Measurements from ENCODE around the gene HOXA5.

DNA sequence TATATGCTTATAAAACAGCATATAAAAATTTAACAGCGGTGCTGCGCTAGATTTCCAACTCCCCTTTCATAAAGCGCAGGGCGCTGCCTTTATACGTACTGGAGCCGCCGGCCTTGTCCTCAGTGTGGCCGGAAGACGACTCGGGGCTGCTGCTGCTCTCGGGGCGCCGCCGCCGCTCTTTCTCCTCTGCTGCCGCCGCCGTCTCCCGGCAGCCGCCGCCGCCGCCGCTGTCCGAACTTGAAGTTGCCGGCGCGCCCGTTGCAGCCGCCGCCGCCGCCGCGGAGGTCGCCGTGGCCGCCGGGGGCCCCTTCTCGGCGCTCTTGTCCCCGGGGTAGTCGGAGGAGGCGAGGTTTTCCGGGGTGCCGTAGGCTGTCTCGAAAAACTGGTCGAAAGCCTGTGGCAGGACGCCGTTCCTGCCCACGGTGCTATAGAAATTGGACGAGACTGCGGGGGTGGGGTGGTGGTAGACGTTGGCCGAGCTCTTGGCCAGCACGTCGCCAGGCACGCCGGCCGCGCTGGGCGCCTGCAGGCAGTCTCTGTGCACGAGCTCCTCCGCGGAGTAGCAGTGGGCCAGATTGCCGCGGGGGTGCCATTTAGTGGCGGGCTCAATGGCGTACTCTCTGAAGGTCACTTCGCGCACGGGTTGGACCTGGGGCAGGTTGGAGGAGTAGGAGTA lies 41.0 kb upstream of the HOXA5 start:
- TF ChIP-seq, protein P1, sequence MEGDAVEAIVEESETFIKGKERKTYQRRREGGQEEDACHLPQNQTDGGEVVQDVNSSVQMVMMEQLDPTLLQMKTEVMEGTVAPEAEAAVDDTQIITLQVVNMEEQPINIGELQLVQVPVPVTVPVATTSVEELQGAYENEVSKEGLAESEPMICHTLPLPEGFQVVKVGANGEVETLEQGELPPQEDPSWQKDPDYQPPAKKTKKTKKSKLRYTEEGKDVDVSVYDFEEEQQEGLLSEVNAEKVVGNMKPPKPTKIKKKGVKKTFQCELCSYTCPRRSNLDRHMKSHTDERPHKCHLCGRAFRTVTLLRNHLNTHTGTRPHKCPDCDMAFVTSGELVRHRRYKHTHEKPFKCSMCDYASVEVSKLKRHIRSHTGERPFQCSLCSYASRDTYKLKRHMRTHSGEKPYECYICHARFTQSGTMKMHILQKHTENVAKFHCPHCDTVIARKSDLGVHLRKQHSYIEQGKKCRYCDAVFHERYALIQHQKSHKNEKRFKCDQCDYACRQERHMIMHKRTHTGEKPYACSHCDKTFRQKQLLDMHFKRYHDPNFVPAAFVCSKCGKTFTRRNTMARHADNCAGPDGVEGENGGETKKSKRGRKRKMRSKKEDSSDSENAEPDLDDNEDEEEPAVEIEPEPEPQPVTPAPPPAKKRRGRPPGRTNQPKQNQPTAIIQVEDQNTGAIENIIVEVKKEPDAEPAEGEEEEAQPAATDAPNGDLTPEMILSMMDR (IDR thresholded peaks at IDR 0.05), result no peak
- peak in 1 of 2 donors; percentile 9 for TF ChIP-seq POLR2A (IDR thresholded peaks at IDR 0.05)
